ENCODE results near the gene IGF2BP3. TPM values are rescaled to one million over a fixed set of nuclear protein-coding genes. Genes with fewer than 3 reads are reported as not detected.

IGF2BP3 gene
- total RNA-seq (2022; extraction: Qiagen RNA extraction; ENCODE audit: low read depth), result 15.8 to 28.0 TPM (median 25.1 TPM) in 5 replicates

GRCh38 chr7:23470330-23471105 is at the start of gene IGF2BP3:
Gene IGF2BP3 (minus strand): TSS chr7:23470491. CDS start chr7:23470110, 381 bp downstream.

GRCh38 chr7:23298885-23299769 is 171.2 kb downstream of the IGF2BP3 start, which contains the start of gene MALSU1:
Gene MALSU1 (plus strand): TSS chr7:23299339. CDS start chr7:23299353, 14 bp downstream.

Other genes starting within 250 kb of the IGF2BP3 start
- 1.7 to 3.3 TPM (median 2.6 TPM) in 5 replicates for gene GPNMB, start 223.7 kb downstream of the IGF2BP3 start, total RNA-seq (2022; extraction: Qiagen RNA extraction; ENCODE audit: low read depth)
- gene MALSU1, start 171.2 kb downstream of the IGF2BP3 start, total RNA-seq (2022; extraction: Qiagen RNA extraction; ENCODE audit: low read depth), result 62.9 to 90.9 TPM (median 87.5 TPM) in 5 replicates
- 70.1 to 91.6 TPM (median 73.3 TPM) in 5 replicates for gene TRA2A, start 61.5 kb upstream of the IGF2BP3 start, total RNA-seq (2022; extraction: Qiagen RNA extraction; ENCODE audit: low read depth)
- gene CCDC126, start 126.9 kb upstream of the IGF2BP3 start, total RNA-seq (2022; extraction: Qiagen RNA extraction; ENCODE audit: low read depth), result 2.6 to 3.6 TPM (median 3.0 TPM) in 5 replicates
- 0.21 to 0.42 TPM (median 0.25 TPM) in 5 replicates for gene FAM221A, start 209.7 kb upstream of the IGF2BP3 start, total RNA-seq (2022; extraction: Qiagen RNA extraction; ENCODE audit: low read depth)
- gene STK31, start 239.7 kb upstream of the IGF2BP3 start, total RNA-seq (2022; extraction: Qiagen RNA extraction; ENCODE audit: low read depth), result 0.48 to 1.2 TPM (median 0.89 TPM) in 5 replicates

Data from A549 treated with RU486 at 1 μM for 4 hours (cell line).